ENCODE results near the gene TMEM176B.

GRCh38 chr7:150831851-150832250 lies 31.7 kb upstream of the TMEM176B start:
- TF ChIP-seq, protein P1, sequence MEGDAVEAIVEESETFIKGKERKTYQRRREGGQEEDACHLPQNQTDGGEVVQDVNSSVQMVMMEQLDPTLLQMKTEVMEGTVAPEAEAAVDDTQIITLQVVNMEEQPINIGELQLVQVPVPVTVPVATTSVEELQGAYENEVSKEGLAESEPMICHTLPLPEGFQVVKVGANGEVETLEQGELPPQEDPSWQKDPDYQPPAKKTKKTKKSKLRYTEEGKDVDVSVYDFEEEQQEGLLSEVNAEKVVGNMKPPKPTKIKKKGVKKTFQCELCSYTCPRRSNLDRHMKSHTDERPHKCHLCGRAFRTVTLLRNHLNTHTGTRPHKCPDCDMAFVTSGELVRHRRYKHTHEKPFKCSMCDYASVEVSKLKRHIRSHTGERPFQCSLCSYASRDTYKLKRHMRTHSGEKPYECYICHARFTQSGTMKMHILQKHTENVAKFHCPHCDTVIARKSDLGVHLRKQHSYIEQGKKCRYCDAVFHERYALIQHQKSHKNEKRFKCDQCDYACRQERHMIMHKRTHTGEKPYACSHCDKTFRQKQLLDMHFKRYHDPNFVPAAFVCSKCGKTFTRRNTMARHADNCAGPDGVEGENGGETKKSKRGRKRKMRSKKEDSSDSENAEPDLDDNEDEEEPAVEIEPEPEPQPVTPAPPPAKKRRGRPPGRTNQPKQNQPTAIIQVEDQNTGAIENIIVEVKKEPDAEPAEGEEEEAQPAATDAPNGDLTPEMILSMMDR (conservative IDR thresholded peaks at IDR 0.05; ENCODE audit: low read depth, low read length): no peak
- no peak for TF ChIP-seq EZH2 (IDR thresholded peaks at IDR 0.05; ENCODE audit: low read length, unreplicated experiment)
